GM21528 (cell line): Measurements from ENCODE around the gene P2RX2.

Source experiments
- ATAC-seq: cut with Tn5 transposase; IDR thresholded peaks from one replicate; pipeline ENCODE4 v1.9.1; 2021; ENCODE audit warnings: mild to moderate bottlenecking, moderate library complexity; ENCODE audit not compliant: unreplicated experiment, low FRiP score

The P2RX2 gene

DNA sequence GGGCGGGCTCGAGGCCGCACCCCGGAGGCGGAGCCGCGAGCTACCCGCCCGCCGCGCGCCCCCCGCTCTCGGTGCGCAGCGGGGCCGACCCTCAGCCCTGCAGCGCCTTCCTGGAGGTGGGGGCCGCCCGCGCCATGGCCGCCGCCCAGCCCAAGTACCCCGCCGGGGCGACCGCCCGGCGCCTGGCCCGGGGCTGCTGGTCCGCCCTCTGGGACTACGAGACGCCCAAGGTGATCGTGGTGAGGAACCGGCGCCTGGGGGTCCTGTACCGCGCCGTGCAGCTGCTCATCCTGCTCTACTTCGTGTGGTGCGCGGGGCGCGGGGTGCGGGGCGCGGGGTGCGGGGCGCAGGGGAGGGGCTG lies at the start of gene P2RX2:
P2RX2 (plus strand) TSS at position 94 of the 361 bp plus-strand sequence; CDS start at position 135, 41 bp downstream.
- no peak for ATAC-seq

DNA sequence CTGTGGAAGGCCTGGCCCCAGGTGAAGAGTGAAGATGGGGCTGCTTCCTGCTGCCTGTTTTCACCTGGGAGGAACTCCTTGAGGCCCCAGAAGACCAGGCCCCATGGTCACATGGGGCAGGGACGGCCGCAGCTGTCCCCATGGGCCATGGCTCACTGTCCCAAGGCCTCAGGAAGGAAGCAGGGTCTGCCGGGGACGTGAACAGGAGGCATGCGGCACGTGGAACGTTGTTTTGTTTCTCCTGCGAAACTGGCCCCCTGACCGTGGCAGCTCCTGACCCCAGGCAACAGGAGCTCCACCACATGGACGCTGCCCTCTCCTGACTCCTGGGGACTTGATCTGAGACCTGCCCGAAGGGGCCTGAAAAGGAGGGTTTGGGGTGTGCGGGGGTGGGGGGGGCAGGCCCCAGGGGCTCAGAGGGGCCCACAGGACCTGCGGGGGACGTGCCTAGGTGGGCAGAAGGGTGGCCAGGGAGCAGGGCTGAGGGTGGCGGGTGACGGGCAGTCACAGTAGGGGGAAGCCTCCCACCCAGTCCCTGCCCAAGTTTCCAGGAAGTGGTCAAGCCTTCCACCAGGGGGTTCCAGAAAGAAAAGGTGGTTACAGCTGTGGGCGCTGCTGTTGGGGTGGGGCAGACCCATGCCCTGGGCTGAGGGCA lies 49.6 kb upstream of the P2RX2 start:
- no peak for ATAC-seq

DNA sequence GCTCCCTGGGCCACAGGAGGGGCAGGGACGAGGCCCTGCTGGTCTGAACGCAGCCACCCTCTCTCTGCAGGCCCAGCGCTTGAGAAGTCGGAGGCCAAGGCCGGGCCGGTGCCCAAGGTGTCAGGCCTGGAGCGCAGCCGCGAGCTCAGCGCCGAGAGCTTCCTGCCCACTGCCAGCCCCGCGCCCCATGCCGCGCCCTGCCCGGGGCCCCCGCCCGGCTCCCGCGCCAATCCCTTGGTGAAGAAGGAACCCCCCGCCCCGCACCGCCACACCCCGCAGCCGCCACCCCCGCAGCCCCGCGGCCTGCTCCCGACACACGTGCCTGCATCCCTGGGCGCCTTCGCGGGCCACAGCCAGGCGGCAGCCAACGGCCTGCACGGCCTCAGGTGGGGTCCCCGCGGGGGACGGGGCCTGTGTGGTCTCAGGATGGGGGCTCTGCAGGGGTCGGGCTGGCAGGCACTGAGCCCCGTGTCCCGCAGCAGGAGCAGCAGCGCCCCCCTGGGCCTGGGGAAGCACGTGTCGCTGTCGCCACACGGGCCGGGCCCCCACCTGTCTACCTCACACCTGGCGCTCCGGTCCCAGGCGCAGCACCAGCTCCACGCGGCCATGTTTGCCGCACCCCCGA lies 48.6 kb upstream of the P2RX2 start:
- ATAC-seq, result no peak

DNA sequence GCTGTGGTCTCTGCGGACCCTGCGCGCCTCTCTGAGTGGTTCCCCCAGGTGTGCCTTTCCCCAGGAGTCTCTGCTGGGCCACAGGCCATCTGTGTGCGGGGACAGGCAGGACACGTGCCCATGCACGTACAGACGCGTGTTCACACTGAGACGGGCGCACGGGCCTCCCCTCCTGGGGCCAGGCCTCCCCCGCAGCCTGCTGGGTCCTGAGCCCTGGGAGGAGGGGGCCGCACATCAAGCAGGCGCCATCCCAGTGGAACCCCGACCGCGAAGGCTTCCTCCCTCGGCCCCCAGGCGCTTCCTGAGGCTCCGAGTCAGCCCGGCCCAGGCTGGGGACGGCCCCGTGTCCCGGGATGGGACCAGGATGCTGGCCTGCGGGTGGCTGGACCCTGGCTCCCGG lies 47.9 kb upstream of the P2RX2 start:
- no peak for ATAC-seq

DNA sequence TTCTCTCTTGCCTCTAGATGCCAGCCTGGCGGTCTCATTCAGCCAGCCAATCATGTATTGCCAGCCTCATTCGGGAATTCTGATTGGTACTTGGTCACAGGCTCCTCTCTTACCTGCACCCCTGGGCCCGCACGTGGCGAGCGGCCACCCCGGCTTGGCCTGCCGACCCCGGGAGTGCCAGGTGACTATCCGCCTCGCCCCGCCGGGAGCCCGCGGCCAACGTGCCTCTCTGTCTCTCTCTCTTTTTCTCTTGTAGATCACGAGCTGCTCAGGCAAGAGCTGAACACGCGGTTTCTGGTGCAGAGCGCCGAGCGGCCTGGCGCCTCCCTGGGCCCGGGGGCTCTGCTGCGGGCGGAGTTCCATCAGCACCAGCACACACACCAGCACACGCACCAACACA lies 47.5 kb upstream of the P2RX2 start:
- no peak for ATAC-seq

DNA sequence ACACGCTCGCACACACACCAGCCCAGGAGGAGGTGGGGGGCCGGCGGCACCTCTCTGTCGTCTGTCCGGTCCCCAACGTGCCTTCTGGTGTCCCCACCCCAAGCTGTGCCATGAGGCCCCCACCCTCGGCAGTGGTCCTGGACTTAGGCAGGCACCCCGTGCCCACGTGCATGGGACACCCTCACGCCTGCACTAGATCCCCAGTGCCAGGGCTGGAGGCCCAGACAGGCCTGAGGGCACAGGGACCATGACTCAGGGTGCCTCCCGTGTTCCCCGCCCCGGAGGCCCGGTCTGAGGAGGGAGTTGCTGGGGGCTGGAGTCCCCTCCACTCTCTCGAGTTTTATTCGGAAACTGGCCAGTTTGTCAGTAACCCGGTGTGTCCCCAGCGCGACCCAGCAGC lies 47.0 kb upstream of the P2RX2 start:
- no peak for ATAC-seq

DNA sequence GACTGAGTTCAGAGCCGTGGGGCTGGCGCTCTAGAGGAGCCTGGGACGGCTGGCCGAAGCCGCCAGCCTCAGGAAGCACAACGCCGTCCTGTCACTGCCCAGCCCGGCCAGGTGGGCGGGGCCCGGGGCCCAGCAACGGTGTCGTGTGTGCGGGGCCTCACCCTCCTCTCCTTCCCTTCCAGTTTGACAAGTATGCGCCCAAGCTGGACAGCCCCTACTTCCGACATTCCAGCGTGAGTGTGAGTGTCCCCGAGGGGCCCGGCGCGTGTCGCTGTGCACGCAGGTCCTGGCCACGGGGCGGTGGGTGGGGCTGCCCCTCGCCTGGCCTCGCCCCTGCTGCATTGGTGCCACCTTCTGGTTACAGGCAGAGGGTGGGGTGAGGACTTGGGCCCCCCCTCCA lies 46.5 kb upstream of the P2RX2 start:
- ATAC-seq, result no peak

DNA sequence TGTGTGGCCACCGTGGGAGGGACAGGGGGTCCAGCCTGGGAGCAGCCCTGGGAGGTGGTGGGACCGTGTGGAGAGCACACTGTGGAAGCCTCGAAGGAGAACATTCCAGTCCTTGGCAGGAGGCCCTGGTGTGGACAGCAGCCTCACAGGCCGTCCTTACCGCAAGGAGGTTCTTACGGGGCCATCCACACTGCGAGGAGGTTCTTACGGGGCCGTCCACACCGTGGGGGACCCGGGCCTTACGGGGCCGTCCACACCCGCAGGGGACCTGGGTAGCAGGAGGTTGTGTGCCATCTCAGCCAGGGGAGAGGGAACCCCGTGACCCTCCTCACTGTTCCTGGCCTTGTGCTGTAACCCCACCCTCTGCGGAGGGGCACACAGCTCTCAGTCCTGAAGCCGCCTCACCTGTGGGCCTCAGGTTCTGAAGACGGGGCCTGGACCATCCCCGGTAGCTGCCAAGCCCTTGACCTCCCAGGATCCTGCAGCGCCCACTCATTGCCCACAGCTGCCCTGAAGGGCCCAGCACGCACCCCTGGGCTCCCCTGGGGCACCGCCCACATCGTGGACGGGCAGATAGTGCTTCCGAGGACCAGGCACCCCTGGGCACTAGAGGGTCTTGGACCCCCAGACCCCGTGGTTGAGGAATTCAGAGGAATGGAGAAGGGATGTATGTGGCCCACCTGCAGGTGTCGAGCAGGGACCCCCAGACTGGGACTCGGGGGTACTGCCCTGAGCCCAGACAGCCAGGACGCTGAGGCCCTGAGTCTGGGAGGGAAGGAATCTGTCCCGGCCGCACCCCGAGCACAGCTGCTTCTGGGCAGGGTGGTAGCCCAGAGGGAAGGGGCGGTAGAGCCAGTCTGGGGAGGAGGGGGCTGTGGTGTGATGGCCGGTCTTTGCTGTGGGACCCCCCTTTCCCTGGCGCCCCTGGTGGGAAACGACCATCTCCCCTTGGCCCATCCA lies 45.5 kb upstream of the P2RX2 start:
- no peak for ATAC-seq

DNA sequence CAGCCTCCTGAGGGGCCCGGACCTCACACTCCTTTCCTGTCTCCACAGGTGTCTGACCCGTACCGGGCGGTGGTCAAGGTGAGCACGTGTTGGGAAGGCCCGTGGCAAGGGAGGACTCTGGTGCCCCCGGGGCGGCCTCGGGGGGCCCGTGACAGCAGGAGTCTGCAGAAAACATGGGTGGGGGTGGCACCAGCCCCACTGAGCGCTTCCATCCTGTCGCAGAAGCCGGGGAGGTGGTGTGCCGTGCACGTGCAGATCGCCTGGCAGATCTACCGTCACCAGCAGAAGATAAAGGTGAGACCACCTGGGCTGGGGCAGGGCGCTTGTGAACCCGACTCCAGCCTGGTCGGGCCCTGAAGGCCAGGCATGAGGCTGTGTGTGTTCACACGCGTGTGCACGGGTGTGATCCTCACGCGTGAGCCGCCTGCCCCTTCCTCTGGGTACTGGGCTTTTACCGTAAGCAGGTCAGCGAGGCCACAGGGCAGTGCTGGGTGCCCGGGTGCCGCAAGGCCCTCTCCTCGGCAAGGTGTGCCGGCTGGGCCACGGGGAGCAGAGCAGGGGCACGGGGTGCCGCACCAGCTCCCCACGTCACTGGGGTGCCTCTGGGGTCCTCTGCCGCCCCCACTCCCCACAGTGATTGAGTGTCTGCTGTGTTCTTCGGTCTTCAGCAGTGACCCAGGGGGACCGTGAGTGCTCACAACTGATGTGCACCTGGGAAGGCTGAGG lies 44.1 kb upstream of the P2RX2 start:
- ATAC-seq, result no peak

DNA sequence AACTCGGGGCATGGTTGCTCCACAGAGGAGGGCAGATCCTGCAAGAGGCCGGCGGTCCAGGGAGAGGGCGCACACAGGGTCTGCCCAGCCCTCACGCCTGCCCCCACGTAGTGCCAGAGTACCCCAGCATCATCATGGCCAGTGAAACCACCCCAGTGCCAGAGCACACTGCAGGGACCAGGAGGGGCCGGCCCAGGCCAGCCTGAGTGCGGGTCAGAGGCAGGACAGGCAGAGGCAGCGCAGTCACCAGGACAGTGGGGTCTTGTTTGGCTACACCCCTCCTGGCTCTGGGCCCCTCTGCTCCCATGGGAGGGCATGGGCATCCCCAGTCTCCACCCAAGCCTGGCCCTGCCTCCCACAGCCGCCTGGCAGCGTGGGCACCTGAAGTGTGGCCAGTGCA lies 42.9 kb upstream of the P2RX2 start:
- no peak for ATAC-seq

DNA sequence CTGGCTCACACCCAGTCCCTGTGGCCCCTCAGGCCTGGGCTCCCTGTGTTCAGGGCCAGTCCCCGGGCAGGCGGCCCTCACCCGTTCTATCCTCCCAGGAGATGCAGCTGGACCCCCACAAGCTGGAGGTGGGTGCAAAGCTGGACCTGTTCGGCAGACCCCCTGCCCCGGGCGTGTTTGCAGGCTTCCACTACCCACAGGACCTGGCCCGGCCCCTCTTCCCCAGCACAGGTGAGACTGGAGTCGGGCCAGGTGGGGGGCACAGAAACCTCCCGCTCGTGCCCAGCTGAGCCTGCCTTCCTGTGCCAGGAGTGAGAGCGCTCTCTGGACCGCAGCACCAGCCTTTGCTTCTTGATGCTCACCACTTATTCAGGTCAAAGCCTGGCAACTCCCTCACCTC lies 41.9 kb upstream of the P2RX2 start:
- no peak for ATAC-seq

DNA sequence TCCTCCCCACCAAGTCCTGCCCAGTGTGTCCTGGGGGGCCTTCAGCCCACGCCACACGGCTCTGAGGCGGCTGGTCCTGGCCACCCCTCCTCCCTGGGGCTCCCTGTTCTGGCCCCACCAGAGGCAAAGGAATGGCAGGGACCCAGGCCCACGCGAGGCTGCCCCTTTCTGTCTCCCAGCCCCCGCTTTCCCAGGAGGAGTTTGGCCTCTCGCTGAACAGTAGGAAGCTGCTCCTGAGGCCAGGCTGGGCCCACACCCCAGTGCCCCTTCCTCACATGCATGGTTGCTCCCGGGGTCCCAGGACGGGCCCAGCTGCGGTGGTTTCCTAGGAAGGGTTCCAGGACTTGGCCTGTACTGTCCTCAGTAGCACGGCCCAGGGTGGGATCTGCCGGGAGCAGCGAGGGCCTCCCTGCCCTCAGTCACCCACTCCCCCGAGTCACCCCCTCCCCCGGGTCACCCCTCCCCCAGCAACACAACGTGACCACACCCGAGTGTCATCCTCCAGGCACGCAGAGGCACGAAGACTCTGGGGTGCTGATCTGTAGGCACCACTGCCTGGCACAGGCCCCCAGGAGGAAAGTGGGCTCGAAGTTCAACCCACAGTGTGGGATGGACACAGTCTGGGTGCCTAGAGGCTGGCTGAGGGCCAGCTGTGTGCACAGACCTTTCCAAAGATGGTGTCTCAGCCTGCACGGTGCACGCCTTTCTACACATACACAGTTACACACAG lies 41.2 kb upstream of the P2RX2 start:
- ATAC-seq, result no peak

DNA sequence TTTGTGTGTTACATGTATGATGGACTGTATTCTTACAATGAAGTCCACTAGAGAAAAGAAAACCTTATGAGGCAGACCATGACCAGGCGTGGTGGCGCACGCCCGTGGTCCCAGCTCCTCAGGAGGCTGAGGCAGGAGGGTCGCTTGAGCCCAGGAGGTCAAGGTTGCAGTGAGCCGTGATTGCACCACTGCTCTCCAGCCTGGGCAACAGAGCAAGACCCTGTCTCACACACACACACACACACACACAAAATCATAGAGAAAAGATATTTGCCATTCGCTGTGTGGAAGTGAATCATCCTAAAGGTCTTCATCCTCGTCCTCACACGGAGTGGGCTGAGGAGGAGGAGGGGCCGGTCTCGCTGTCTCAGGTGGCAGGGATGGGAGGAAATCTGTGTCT lies 40.5 kb upstream of the P2RX2 start:
- no peak for ATAC-seq

DNA sequence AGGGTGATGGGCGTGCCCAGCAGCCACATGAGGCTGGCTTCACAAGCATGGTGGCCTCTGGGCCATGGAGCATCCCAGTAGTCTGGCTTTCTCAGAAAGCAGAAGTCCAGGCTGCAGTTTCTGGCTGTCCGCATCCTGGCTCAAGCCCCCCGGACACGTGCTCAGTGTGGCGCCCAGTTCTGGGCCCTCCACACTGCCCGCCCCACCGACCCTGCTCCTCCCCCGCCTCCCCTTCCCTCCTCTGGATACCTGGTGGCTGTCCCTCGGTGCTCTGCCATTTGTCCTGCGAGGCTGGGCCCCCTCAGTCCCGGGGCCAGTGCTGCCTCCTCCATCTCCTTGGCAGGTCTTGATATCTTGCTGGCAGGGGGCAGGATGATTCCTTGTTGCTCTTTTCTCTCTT lies 39.8 kb upstream of the P2RX2 start:
- ATAC-seq, result no peak

DNA sequence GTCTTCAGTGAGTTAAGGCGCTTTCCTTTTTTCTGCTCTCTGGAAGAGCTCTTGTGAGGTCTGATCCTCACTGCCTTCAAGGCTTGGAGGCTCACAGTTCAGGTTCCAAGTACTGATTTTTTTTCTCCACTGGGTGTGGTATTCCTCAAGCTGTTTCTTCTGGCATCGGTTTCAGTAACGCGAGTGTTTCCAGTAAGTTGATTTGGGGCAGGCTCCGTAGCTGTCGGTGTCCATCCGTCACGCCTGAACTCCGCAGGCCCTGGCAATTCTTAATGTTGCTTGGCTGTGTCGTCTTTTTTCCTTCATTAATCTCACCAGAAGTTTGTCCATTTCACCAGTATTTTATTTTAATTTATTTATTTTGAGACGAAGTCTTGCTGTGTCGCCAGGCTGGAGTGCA lies 38.8 kb upstream of the P2RX2 start:
- ATAC-seq, result no peak

DNA sequence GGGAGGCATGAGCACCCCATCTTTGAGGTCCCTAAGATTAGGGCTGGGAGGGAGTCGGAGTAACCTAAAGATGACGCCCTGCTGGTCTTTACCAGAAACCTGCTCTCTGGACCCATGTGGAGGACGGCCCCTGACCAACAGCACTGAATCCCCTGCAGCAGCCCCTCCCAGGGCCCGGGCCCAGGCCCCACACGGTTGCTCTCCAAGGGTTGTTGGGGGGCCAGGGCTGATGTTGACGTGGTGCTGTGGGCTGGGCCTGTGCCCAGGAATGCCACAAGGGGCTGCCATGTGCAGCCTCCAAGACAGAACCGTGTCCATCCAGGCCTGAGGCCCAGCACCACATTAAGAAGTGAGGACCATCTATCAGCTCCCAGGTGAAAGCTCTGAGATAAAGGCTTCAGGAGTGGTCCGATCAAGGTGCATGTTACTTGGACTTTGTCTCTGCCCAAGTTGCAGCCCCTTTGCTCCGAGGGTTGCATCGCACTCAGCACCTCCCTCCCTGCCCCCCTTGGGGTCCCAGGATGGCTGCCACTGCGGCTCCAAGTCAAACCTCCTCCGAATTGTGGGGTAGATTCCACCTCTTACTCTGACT lies 37.8 kb upstream of the P2RX2 start:
- ATAC-seq, result no peak

DNA sequence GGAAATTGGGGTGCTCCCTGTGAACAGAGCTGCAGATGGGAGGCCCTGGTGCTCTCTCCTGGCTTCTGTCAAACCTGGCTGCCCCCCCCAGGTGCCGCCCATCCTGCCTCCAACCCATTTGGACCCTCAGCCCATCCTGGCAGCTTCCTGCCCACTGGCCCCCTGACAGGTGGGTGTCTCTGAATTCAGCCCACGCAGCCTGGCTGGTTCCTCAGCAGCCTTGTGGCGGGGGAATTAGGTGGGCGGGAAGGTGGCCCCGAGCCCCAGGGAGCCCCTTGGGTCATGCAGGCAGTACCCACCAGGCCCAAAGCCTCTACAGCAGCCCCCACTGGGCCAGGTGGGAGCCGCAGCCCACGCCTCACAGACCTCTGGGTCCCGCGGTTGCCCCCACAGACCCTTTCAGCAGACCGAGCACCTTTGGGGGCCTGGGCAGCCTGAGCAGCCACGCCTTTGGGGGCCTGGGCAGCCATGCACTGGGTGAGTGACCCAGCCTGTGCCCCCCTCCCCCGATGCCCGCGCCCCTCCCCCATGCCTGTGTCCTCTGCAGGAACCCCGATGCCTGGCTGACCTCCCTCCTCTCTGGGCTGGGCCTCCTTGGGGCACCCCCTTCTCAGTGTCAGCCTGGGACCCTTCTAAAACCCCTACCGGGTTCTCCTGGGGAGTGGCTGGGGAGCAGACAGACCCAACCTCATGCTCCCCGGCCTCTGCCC lies 37.1 kb upstream of the P2RX2 start:
- ATAC-seq, result no peak

DNA sequence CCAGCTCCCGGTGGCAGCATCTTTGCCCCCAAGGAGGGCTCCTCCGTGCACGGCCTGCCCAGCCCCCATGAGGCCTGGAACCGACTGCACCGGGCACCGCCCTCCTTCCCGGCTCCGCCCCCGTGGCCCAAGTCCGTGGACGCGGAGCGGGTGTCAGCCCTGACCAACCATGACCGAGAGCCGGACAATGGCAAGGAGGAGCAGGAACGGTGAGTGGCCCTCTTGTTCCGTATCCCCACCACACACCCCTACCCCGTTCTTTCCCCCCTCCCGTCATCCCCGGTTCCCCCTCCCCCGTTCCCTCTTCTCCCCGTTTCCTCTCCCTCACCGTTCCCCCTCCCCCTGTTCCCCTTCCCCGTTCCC lies 36.5 kb upstream of the P2RX2 start:
- no peak for ATAC-seq
